Kidney epithelial cell (primary cell): Measurements from ENCODE around the gene PLA2G4F. TPM values are rescaled to one million over a fixed set of nuclear protein-coding genes. Genes with fewer than 3 reads are reported as not detected.

Experiments
- DNase-seq: peaks from one replicate; pipeline ENCODE4 v3.0.0-alpha.2; 2010; ENCODE audit warnings: low read depth
- H3K27me3 ChIP-seq: 2 replicates; pipeline ENCODE4 v1.6.0; 2011; ENCODE audit warnings: low read length; ENCODE audit not compliant: control insufficient read depth, insufficient read depth
- H3K36me3 ChIP-seq: 2 replicates; pipeline ENCODE4 v1.5.1; 2011; ENCODE audit warnings: low read length; ENCODE audit not compliant: control insufficient read depth, insufficient read depth
- H3K4me3 ChIP-seq: 2 replicates; pipeline ENCODE4 v1.5.1; 2011; ENCODE audit warnings: low read depth, mild to moderate bottlenecking, control low read depth, low read length
- CTCF ChIP-seq: IDR thresholded peaks from 2 replicates; pipeline ENCODE4 v1.5.1; 2011; ENCODE audit warnings: mild to moderate bottlenecking, moderate library complexity, low read length, control low read depth, inconsistent platforms; ENCODE audit not compliant: insufficient read depth, poor library complexity, severe bottlenecking
- total RNA-seq: library from RNA; depleted of rRNA; stranded (reverse); fragments of >200 nt; gene quantifications from 2 replicates; pipeline ENCODE4 v1.2.3, GENCODE V29; 2015

Gene PLA2G4F
- total RNA-seq, 1 donor from 2014 or later: 0.84 TPM

- Histone ChIP-seq H3K36me3 (peaks cover 1% of the 10 kb centered on the region), H3K27me3 (no peaks in the 10 kb centered on the region), H3K4me3 (no peak overlapping the region)
- no peak for DNase-seq
- TF ChIP-seq CTCF: no peak
Observed at GRCh38 chr15:42172475-42172874, 16.0 kb upstream of the PLA2G4F start.

GRCh38 chr15:42171795-42172194 is 15.4 kb upstream of the PLA2G4F start:
- no peak for DNase-seq
- Histone ChIP-seq H3K4me3 (no peak overlapping the region), H3K36me3 (peaks cover 2% of the 10 kb centered on the region), H3K27me3 (no peaks in the 10 kb centered on the region)
- TF ChIP-seq CTCF: no peak

GRCh38 chr15:42171122-42171521 is 14.7 kb upstream of the PLA2G4F start:
- peaks cover 4% of the 10 kb centered on the region for H3K36me3 ChIP-seq
- DNase-seq: no peak
- no peak for TF ChIP-seq CTCF
- no peaks in the 10 kb centered on the region for H3K27me3 ChIP-seq
- no peak overlapping the region for H3K4me3 ChIP-seq

- no peak for TF ChIP-seq CTCF
- no peak for DNase-seq
- no peaks in the 10 kb centered on the region for H3K27me3 ChIP-seq
- peaks cover 11% of the 10 kb centered on the region for H3K36me3 ChIP-seq
- no peak overlapping the region for H3K4me3 ChIP-seq
Observed at GRCh38 chr15:42166225-42166940, 9.9 kb upstream of the PLA2G4F start.

GRCh38 chr15:42165106-42165505 is 8.7 kb upstream of the PLA2G4F start:
- DNase-seq: no peak
- TF ChIP-seq CTCF: no peak
- peaks cover 11% of the 10 kb centered on the region for H3K36me3 ChIP-seq
- H3K27me3 ChIP-seq: no peaks in the 10 kb centered on the region
- H3K4me3 ChIP-seq: no peak overlapping the region
